Stimulated activated CD4-positive, alpha-beta T cell treated with anti-CD3 and anti-CD28 coated beads, Interleukin-15, amount 100 ng/mL, for 48 hours (primary cell): ENCODE data around the gene ASB15.
"Not testable (repeated sequence)": the region's sequence is repeated elsewhere in the genome, so short reads cannot be mapped to it uniquely, and the experiment has no call there.

ENCODE experiments used
- DNase-seq, 2 donors: peaks; one replicate each; pipeline ENCODE4 v3.0.0-alpha.2; 2020; ENCODE audit warnings: low read depth in 2 of 2

Gene ASB15

GRCh38 chr7:123598657-123599056, 3.0 kb upstream of the ASB15 start:
- DNase-seq, result no peak

- DNase-seq, result no peak
These were observed 1.9 kb upstream of the ASB15 start for GRCh38 chr7:123599766-123600165.

- no peak for DNase-seq
These were observed 745 bp upstream of the ASB15 start for GRCh38 chr7:123600876-123601275.

DNA sequence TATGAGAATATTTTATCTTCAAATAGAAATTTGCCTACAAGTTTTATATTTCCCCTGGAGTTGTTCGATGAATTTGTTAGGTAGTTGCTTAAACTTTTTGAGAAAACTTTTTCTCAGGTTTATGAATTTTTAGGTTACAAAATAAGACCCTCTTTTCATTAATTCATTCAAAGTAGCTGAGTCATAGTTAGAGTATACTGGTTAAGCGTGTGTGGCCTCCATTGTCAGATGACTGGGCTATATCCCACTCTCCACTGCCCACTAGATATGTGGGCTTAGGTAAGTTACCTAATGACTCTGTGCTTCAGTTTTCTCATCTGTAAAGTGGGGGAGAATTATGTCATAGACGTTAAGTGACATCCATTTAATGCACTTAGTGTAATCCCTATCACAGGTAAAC, 1.0 kb downstream of the ASB15 start:
- DNase-seq, result no peak

GRCh38 chr7:123604739-123605138, 3.1 kb downstream of the ASB15 start:
- no peak for DNase-seq

DNA sequence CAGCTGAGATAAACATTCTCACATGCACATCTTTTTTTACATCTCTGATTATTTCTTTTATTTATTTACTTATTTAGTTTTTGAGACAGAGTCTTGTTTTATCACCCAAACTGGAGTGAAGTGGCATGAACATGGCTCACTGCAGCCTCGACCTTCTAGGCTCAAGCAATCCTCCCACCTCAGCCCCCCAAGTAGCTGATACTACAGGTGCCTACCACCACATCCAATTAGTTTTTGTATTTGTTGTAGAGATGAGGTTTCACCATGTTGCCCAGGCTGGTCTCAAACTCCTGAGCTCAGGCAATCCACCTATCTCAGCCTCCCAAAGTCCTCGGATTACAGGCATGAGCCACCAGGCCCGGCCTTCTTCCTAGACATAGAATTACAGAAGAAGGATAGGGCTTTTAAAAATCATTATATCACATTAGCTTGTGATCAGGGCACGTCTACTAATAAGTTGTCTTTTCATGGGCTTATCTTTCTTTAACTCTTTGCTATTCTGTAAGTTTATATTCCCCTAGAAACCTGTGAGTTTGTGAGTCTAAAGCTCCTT, 5.9 kb downstream of the ASB15 start:
- DNase-seq, result no peak

GRCh38 chr7:123608991-123609882, 7.6 kb downstream of the ASB15 start:
- DNase-seq, result no peak

DNA sequence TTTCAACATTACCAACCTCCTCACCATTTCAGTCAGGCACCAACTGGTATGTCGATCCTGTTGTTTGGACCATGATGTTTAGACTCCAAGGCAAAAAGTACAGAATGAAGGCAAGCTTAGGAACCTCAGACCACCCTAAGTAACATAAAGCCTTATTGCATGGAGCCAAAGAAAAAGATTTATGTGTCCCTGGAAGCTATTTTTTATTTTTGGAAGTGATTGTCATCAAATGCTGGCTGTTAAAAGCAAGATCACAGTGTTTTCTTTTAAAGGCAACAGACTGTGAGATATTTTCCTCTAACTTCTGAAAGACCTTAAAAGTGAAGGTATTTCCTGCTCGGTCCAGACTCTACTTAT, 8.2 kb downstream of the ASB15 start:
- no peak for DNase-seq

- no peak for DNase-seq
These were observed 10.4 kb downstream of the ASB15 start for GRCh38 chr7:123612024-123612423.

GRCh38 chr7:123615344-123615743, 13.7 kb downstream of the ASB15 start:
- no peak for DNase-seq

GRCh38 chr7:123616223-123616622, 14.6 kb downstream of the ASB15 start:
- no peak for DNase-seq

DNA sequence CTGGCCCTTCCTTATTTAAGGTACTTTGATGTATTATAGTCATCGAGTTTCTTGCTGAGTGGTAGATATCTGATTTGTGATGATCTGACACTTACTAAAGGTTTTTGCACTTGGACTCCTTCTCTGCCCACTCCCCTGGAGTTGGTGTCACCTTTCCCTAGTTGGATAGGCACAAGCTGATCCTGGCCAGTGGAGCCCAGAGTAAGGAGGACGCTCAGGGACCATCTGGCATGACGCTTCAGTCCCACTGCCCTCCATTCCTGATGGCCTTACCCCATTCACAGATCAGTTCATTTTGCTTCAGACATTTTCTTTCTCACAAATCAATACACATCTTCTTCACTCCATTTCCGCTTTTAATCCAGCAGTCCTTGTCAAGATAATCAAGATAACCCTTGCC, 20.1 kb downstream of the ASB15 start:
- DNase-seq, result no peak

DNA sequence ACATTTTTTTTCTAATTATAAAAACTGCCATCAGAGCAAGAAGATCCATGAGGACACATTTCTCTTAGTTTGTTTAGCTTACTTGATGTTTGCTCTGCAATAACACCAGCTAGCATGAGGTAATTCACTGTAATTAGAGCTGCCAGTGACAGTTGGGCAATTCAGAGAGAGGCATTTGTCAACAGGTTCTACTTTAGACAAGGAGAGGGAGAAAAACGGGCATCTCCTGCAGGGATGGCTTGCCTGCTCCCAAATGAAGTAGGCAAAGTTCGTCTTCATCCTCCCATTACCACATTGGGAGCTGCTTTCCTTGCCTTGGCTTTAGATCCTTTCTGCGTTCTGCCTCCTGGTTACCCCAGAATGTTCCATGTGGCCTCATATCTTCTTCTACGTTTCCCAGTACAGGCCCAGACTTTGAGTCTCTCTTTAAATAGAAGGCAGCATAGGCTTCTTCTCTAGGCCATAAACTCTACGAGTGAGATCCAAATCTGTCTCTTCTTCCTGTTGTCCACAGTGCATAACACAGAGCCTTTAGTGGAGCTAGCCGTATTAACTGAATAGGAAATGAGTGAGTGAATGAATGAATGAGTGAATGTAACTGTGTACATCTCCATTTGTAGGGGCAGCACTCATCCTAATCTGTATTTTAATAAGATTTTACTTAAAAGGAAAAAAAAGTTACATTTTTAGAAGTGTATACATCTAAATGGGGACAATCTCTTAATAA, 21.2 kb downstream of the ASB15 start:
- no peak for DNase-seq

GRCh38 chr7:123624527-123625183, 23.0 kb downstream of the ASB15 start:
- peak; percentile 40 to 67 for DNase-seq

- DNase-seq, result no peak
These were observed 23.6 kb downstream of the ASB15 start for GRCh38 chr7:123625254-123625653.

GRCh38 chr7:123627851-123628250, 26.2 kb downstream of the ASB15 start:
- DNase-seq, result no peak

DNA sequence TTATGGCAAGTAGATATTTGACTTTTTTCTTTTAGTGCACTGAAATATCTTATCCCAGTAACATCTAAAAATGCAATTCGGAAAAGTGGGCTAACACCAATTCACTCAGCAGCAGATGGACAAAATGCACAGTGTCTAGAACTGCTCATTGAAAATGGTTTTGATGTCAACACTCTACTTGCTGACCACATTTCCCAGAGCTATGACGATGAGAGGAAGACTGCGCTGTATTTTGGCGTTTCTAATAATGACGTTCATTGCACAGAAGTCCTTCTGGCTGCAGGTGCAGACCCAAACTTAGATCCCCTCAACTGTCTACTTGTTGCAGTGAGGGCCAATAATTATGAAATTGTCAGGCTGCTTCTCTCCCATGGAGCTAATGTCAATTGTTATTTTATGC, 27.2 kb downstream of the ASB15 start:
- DNase-seq, result no peak

GRCh38 chr7:123629281-123629680, 27.7 kb downstream of the ASB15 start:
- DNase-seq, result no peak

DNA sequence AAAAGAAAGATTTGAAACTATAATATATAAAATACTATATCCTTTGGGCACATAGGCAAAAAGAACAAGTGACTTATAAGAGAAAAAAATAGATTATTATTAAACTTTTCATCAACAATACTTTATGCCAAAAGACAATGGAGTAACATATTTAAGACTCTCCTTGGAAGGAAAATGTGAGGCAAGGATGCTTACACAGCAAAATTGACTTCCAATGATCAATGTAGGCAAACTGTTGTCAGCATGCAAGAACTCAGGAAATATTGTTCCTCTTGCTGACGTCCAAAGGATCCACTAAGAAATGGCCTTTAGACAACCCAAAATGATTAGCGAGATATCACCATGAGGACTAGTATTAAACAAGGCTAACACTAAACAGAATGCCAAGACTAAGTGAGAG, 31.2 kb downstream of the ASB15 start:
- no peak for DNase-seq

DNA sequence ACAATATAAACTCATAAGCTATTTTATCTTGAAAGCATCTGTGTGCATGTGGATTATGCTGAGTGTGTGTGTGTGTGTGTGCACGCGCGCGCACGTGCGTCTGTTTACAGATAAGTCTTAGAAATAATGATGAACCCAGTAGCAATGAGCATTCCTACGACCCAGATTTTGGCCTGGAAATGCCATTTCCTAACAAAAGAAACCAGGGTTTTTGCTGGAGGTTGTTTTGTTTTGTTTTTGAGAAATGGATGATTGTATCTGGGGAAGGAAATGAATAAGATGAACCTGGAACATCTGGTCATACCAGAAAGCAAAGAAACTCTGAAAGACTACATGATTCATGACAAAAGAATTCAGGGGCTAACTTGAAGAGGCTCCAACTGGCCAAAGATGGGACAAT, 31.9 kb downstream of the ASB15 start:
- no peak for DNase-seq

- DNase-seq, result not testable (repeated sequence)
These were observed 32.5 kb downstream of the ASB15 start for GRCh38 chr7:123634011-123634573.
